Measurements from ENCODE around the gene CNKSR1.

CNKSR1 gene

DNA sequence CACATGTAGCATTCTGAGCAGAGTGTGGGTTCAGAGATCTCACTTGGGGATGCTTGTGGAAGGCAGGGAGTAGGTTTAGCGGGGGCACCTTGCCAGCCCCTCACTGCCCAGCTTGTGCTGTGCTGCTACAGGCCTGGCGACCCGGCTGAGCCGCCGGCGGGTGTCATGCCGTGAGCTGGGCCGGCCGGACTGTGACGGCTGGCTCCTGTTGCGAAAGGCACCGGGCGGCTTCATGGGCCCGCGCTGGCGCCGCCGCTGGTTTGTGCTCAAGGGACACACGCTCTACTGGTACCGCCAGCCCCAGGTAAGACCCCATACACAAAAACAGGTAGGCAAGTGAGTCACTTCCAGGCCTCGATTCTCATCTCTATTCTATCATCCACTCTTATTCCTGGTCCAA is 7.6 kb downstream of the CNKSR1 start:
- DNase-seq (ENCODE audit: low spot score): no peak

DNA sequence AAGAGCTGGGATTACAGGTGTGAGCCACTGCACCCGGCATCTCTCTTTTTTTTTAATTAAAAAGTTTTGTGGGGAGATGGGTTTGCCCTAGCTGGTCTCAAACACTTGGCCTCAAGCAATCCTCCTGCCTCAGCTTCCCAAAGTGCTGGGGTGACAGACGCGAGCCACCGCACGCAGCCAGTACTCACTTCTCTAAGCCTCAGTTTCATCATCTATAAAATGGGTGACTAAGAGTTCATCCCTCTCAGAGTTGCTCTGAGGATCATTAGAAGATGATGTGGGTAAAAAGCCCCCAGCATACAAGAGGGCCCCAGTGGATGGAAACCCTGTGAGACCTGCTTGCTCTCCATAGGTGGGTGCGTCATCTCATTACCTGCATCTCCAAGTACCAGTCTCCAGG is 10.6 kb downstream of the CNKSR1 start:
- no peak for DNase-seq (ENCODE audit: low spot score)

- no peak for DNase-seq (ENCODE audit: low spot score)
These were observed 11.2 kb downstream of the CNKSR1 start for GRCh38 chr1:26188477-26188876.

- DNase-seq (ENCODE audit: low spot score): no peak
These were observed 12.0 kb downstream of the CNKSR1 start for GRCh38 chr1:26189331-26189730.

GRCh38 chr1:26189751-26190275 is 12.5 kb downstream of the CNKSR1 start:
- no peak for DNase-seq (ENCODE audit: low spot score)

GRCh38 chr1:26190373-26190987 is 13.2 kb downstream of the CNKSR1 start, which contains the start of gene CATSPER4:
Gene CATSPER4, plus strand, starts transcription at chr1:26190602. Its CDS starts 26 bp downstream, at chr1:26190628.
- no peak for DNase-seq (ENCODE audit: low spot score)

DNA sequence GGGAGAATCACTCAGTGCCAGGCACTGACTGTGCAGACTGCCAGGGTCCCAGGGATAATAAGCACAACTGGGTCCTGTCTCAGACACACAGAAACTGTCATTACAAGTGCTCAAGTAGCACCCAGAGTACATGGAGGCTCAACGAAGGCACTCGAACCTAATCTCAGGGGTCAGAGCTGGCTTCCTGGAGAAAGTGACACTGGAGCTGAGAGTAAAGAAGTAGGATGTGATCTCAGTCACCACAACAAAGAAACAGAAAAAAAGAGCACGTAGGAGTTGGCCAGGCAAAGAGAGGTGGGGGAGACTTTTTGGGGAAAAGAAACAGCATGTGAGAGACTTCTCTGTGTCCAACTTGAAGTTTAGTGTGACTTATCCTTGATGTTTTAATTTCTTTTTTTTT is 14.4 kb downstream of the CNKSR1 start:
- no peak for DNase-seq (ENCODE audit: low spot score)

- DNase-seq (ENCODE audit: low spot score): no peak
These were observed 18.5 kb downstream of the CNKSR1 start for GRCh38 chr1:26195805-26196204.

- DNase-seq (ENCODE audit: low spot score): no peak
These were observed 20.0 kb downstream of the CNKSR1 start for GRCh38 chr1:26197301-26197700.

DNA sequence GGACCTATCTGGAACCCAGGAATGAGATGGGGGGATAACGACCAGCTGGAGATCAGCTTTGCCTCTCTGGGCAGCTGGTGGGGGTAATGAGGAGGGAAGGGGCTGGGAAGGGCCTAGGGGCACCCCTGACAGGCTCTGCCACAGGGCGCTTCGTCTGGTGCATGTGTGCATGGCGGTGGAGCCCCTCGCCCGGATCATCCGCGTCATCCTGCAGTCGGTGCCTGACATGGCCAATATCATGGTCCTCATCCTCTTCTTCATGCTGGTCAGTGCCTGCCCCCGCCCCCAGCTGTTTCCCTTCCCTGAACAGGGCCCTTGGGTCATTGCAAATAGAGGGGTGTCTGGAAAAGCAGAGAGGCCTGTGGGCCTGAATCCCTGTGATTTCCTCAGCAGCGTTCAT is 20.5 kb downstream of the CNKSR1 start:
- DNase-seq (ENCODE audit: low spot score): no peak

- DNase-seq (ENCODE audit: low spot score): no peak
These were observed 23.1 kb downstream of the CNKSR1 start for GRCh38 chr1:26200413-26200812.

- no peak for DNase-seq (ENCODE audit: low spot score)
These were observed 26.5 kb downstream of the CNKSR1 start for GRCh38 chr1:26203642-26204318.

GRCh38 chr1:26210147-26210870 is 33.0 kb downstream of the CNKSR1 start:
- DNase-seq (ENCODE audit: low spot score): no peak

- no peak for DNase-seq (ENCODE audit: low spot score)
These were observed 35.4 kb downstream of the CNKSR1 start for GRCh38 chr1:26212726-26213125.

GRCh38 chr1:26213335-26213905 is 36.1 kb downstream of the CNKSR1 start:
- DNase-seq (ENCODE audit: low spot score): no peak

DNA sequence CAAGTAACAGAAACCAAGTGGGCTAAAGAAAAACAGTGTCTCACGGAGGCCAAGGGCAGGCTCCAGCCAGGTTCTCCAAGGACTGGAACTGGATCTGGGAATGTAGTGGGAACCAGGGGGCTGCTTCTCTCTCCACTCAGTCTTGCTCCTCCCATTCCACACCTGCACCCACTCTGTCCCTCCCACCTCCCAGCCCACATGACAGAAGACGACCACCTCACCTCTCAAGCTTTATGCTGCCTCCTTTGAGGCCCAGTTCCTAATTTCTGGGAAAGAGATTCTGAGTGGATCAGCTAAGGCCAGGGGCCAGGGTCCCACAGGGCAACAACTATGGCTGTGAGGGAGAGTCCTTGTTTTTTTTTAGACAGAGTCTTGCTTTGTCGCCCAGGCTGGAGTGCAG is 38.0 kb downstream of the CNKSR1 start:
- no peak for DNase-seq (ENCODE audit: low spot score)

- no peak for DNase-seq (ENCODE audit: low spot score)
These were observed 41.7 kb downstream of the CNKSR1 start for GRCh38 chr1:26218906-26219494.

DNA sequence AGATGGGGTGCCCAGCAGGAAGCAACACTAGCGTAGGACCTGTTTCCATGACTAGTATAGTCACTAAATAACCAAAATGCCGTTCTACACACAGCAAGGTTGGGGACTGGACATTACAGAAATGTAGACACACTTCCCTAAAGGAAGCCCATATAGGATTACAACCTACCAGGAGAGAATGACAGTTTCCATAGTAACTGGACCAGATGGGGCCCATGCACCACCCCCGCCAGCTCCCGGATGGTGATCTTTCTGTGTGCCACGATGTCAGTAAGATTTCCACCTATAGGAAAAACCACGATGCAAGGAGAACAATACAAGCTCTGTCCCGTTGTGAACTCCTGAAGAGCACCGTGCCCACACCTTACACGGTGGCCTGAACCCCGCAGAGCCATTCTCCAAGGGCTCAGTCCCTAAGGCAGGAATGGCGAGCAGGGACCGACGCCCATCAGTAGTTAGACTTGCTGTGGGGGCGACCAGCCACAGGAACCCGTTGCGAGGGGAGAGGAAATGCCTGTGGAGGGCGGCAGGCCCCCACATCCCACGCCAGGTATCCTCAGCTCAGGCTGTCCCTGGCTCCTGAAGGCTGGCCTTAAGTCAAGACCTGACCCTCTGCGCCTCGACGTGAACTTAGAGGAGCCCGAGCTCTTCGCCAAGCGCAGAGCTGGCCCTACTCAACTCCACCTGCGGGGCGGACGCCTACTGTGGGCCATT is 43.1 kb downstream of the CNKSR1 start:
- no peak for DNase-seq (ENCODE audit: low spot score)

GRCh38 chr1:26221094-26221493 is 43.8 kb downstream of the CNKSR1 start:
- DNase-seq (ENCODE audit: low spot score): no peak

- no peak for DNase-seq (ENCODE audit: low spot score)
These were observed 47.3 kb downstream of the CNKSR1 start for GRCh38 chr1:26224606-26225005.

DNA sequence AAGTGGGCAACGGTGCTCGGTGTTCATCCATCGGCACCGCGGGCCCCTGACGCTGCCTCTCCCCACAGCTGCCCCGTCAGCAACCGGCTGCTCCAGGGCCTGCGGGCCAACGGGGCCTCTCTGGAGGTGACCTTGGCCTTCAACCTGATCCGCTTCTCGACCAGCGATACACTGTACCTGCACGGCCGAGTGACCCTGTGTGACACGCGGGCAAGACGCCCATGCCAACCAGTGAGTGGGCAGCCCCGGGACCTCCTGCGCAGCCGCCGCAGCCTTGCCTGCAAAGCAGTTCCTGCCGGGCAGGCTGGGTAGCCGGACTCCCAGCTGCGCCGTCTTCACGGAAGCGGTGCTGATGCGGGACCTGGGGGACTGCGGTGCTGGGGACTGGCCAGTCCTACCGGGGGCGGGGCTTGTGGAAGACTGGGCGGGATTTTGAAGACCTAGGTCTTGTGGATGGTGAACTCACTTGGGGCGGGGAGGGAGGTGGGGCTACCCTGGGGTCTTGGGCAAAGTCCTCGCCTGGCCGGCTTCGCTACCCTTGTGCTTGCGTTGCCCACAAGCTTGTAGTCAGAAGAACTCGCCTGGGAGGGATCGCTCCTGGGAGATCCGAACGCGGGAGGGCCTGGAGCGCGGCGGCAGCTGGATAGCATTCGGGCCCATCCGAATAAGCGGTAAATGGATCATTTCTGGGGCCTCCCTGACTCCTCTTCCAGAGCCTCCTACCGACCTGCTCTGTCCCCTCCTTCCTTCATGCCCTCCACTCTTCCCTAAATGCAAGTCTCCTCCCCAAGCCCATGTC is 47.9 kb downstream of the CNKSR1 start:
- DNase-seq (ENCODE audit: low spot score): peak; percentile 72
